ENCODE results near the gene CCDC77.

The CCDC77 gene

DNA sequence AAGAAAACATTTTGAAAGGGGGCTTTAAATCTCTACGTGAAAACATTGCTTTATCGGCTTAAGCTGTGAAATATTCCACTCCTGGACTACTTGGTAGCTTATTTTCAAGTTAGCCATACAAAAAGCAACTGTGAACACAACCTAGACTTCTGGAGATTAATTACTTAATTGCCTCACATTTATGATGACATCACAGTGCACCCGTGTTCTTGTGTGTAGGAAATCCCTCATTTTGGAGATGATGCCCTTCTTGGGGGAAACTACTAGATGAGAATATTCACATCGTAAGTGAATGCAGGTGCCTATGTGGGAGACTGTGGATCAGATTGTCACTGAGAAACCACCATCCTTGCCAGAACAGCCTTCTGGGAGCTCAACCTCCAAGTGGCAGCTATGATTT lies 47.8 kb downstream of the CCDC77 start:
- no peak for DNase-seq
- intact Hi-C loops (cut with DNase I) = no loop called here

DNA sequence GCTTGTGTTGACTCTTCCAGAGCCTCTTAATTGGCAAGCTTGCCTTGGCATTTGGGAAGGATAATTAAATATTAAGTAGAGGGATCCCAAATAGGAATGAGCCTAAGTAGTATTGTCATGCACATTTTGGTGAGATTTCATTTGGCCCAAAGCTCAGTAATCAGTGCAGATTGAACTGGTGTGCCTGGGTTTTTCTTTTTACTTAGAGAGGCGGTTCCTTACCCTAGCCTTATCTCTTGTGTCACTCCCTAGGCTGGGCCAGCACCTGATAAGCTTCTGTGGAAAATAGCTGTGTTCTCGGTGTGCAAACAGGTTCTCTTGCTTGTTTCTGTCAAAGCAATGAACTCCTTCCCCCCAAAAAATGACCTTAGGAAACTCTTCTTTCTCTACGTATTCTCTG lies 49.0 kb downstream of the CCDC77 start:
- intact Hi-C loops (cut with DNase I) = no loop called here
- no peak for DNase-seq

DNA sequence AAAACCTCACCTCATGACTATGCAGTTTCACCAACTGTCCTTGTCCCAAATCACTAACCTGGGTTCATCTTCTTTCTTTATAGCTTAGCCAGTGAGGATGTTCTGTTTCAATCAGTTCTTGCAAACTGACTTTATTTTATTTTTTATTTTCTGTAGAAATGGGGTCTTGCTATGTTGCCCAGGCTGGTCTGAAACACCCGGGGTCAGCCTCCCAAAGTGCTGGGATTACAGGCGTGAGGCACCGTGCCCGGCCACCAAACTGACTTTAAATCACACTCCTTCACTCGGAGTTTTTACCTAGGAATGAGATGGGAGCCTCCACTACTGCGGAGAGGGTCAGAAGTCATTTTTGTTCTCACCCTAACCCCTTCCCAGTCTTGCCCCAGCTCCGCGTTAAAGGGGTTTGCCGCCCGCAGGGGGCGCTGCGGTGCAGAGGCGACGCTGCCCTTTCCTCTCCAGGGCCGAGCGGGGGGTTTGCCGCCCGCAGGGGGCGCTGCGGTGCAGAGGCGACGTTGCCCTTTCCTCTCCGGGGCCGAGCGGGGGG lies 51.3 kb downstream of the CCDC77 start:
- peak in 17 of 42 donors; percentile 23 to 69 (median 48) for DNase-seq
- intact Hi-C loops (cut with DNase I) = loop anchor here (2.0 kb wide), 1 partner anchor 94 kb away; no protein-coding TSS in a partner anchor

DNA sequence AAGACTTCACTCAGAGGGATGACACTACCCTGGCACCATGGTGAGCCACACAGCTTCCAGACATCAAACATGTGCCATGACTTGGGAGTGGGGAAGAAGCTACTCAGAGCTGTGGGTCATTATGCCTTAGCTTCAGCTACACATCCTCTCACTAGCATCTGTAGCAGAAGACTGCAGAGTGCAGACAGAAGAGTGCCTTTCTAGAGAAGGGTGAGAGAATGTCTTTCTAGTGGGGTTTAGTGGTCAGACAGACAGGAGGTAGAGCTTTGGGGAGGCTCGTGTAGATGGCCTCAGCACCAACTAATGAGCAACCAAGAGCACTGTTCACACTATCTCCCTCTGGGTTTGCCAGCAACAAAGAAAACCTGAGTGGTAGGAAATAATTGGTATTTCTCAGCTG lies 53.4 kb downstream of the CCDC77 start:
- intact Hi-C loops (cut with DNase I) = no loop called here
- no peak for DNase-seq

- intact Hi-C loops (cut with DNase I) = no loop called here
- DNase-seq = no peak
Observed at GRCh38 chr12:455821-456220, 54.4 kb downstream of the CCDC77 start.

DNA sequence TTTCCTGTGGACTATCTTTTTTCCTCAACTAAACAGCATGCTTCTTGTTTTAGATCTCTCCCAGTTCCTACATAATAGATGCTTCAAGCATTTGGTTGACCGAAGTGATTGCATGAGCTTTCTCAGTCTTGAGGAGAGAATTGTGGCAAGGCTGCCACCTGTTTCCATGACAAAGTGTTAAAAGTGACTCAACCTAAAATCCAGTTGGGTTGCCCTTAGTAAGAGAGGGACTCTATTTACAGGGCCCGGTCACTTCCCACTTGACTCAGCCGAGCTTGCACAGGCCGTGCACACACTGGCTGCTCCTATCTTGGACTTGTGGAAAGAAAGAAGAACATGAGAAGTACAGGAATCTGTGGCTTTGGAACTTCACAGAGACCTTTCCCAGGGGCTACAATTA lies 56.2 kb downstream of the CCDC77 start:
- no peak for DNase-seq
- intact Hi-C loops (cut with DNase I) = no loop called here

GRCh38 chr12:459050-459429 lies 57.6 kb downstream of the CCDC77 start:
- intact Hi-C loops (cut with DNase I) = no loop called here
- peak in 1 of 42 donors; percentile 38 for DNase-seq

- intact Hi-C loops (cut with DNase I) = no loop called here
- DNase-seq = peak in 31 of 42 donors; percentile 13 to 62 (median 33)
Observed at GRCh38 chr12:459430-460258, 58.2 kb downstream of the CCDC77 start, which contains the start of gene B4GALNT3. Gene B4GALNT3 (plus strand): TSS chr12:459939. CDS start chr12:460377, 438 bp downstream.

DNA sequence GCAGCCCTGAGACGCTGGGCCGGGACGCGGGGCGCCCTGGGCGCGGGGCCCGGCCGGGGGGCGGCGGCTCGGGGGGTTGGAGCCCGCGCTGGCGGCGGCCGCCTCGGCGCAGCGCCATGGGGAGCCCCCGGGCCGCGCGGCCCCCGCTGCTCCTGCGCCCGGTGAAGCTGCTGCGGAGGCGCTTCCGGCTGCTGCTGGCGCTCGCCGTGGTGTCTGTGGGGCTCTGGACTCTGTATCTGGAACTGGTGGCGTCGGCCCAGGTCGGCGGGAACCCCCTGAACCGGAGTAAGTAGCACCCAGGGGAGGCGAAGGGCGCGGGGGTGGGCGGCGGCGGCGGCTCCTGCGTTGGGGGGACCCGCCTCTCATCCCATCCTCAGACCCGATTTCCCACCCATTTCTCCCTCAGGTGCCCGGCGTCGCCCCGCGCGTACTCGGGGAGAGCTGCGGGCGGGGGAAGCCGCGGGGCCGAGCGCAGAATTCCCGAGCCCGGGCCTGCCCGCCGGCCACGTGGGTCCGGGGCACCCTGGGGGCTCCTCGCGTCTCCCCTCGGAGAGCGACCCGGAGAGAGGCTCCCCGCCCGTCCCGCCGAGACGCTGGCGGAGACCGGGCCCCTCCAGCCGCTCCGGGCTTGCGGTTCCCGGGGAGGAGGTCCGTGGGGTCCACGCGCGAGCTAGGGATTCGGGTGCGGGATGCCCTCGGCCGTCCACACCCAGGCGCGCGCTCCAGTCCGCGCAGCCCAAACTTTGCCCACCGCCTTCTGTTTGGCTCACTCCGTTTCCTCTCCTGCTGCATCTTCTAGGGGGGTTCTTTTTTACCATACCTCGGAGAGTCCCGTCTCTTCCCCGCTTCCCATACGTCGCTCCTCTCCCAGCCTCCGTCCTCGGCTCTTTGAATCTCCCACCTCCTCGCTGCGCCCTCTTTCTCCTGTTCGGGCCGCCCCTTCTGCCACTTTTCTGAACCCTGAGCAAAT lies 59.1 kb downstream of the CCDC77 start:
- intact Hi-C loops (cut with DNase I) = no loop called here
- DNase-seq = peak in 13 of 42 donors; percentile 13 to 47 (median 19)

DNA sequence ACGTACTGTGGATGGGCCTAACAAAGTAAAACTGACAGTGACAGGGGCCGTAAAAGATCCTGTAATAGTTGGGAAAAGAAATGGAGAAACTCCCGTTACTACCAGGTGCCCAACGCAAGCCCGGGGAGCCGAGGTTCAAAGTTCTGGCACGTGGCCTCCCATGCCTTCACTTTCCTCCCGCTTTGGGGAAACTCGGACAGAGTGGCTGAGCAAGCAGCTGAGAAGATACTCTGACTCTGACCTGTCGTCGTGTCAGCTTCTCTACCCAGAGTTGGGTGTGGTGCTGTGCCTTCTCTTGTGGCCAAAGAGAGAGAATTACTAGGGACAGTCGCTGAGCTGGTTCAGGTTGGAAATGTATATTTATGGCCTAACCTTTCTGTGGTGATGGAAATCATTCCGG lies 60.0 kb downstream of the CCDC77 start:
- intact Hi-C loops (cut with DNase I) = no loop called here

DNA sequence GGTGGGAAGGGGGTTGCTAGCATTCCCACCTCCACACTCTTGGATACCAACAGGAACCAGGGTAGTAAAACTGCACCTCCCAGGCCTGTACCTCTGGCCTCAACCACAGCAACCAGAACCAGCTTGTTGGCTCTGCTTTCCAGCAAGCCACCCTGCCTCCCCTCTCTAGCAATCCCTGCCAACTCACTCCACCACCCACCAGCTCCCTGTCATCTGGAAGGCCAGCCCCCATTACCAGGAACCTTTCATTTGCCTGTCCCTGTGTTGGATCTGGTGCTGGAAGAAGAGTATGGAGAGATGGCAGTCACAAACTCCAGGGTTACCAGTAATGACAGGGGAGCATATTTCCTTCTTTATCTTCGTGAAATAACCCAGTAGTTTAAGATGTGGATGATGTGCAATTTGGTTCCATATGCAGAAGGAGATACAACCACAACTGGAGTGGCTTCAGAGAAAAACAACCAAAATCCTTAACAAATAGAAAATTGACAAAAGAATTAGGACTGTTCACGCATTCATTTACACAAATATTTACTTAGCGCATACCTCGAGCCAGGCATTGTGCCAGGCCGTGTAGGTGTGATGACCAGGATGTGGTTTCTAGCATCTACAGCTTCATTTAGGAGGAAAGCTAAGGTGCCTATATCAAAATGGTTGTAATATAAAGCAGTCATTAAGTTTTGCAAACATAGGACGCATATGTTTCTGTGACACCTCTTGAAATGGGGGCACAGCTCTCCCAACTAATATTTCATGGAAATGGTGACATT lies 61.7 kb downstream of the CCDC77 start:
- no peak for DNase-seq
- intact Hi-C loops (cut with DNase I) = no loop called here

More for the DNA sequence above, 60.0 kb downstream of the CCDC77 start:
- no peak for DNase-seq

DNA sequence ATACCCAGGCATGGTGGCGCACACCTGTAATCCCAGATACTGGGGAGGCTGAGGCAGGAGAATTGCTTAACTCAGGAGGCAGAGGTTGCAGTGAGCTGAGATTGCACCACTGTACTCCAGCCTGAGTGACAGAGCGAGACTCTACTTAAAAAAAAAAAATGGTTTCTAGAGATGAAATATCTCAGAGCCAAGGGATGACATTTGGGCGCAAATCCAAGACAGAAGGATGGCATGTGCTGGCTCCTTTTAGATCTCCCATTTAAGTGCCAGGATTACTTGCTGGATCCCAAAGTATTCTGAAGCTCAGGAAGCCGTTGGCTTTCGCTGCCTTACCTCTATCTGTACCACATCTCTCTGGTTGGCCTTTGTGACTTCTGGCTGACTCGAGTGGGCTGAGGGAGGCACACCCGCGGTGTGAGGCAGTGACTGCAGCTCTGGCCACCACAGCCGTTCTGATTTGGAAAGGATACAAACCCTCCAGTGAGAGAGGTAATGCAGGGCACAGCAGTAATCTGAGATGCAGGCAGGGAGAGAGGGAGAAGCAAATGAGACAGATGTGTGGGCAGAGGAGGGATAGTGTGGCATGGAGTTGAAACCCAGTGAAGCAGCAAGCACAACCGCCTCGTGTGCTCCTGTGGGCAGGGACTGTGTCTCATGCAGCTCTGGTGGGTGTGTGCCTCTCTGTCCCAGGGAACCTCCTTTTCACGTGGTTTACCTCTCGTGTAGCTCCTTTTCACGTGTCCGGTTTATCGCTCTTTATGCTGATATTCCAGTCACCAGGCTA lies 63.2 kb downstream of the CCDC77 start:
- intact Hi-C loops (cut with DNase I) = no loop called here
- DNase-seq = peak in 2 of 42 donors; percentile 22 to 28

GRCh38 chr12:466039-466438 lies 64.6 kb downstream of the CCDC77 start:
- intact Hi-C loops (cut with DNase I) = no loop called here
- DNase-seq = no peak

GRCh38 chr12:466762-467161 lies 65.3 kb downstream of the CCDC77 start:
- intact Hi-C loops (cut with DNase I) = no loop called here
- DNase-seq = peak in 25 of 42 donors; percentile 16 to 72 (median 50)

- intact Hi-C loops (cut with DNase I) = no loop called here
Observed at GRCh38 chr12:467591-467990, 66.1 kb downstream of the CCDC77 start.

DNA sequence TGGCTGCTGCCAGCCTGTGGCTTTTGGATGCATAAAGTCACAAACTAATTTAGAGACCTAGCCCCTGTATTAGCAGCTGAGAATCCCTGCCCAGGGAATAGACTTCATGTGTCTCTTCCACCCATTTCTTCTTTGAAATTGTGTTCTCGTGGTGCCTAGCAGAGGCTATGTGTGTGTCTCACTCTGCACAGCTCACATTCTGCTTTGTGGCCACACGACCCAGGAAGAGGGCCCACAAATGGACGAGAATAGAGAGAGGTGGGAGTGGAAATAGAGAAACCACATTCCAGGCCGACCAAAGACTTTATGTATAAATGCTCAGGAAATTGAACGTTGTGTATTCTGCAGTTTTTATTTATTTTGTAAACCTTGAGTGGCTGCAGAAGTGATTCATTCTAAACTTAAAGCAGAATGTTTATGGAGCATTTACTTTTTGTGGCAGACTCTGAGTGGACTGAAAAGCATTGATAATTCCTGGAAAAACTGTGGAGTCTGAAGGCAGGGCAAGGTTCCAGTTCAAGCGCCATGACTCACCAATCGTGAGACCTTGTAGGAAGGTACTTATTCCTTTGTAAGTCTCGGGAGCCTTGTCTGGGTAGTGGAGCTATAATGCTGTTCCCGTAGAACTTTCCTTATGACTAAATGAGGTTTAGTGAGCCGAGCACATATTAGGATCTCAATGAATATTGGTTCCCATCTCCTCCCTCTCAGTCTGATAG lies 67.4 kb downstream of the CCDC77 start:
- DNase-seq = no peak

More at GRCh38 chr12:467591-467990, 66.1 kb downstream of the CCDC77 start:
- no peak for DNase-seq

GRCh38 chr12:470133-470532 lies 68.7 kb downstream of the CCDC77 start:
- no peak for DNase-seq
- intact Hi-C loops (cut with DNase I) = no loop called here

More for the DNA sequence above, 67.4 kb downstream of the CCDC77 start:
- intact Hi-C loops (cut with DNase I) = no loop called here
